Brain microvascular endothelial cell (primary cell): Measurements from ENCODE around the gene MYLIP.
"Not testable (repeated sequence)": the region's sequence is repeated elsewhere in the genome, so short reads cannot be mapped to it uniquely, and the experiment has no call there.

ENCODE experiments used
- DNase-seq: peaks from one replicate; pipeline ENCODE4 v3.0.0-alpha.2; 2020
- H3K27ac ChIP-seq: fragments of 250-450 bp; sonication (Bioruptor Pico); 2 replicates; pipeline ENCODE4 v1.5.1; 2020; ENCODE audit warnings: mild to moderate bottlenecking, moderate library complexity
- H3K27me3 ChIP-seq: fragments of 250-450 bp; sonication (Bioruptor Pico); replicated peaks from 2 replicates; pipeline ENCODE4 v1.5.1; 2020; ENCODE audit warnings: mild to moderate bottlenecking
- H3K36me3 ChIP-seq: fragments of 250-450 bp; sonication (Bioruptor Pico); replicated peaks from 2 replicates; pipeline ENCODE4 v1.5.1; 2020; ENCODE audit warnings: mild to moderate bottlenecking
- H3K4me3 ChIP-seq: 2 replicates; pipeline ENCODE4 v1.5.1; 2011; ENCODE audit warnings: low read depth, mild to moderate bottlenecking, control low read depth, low read length, moderate library complexity
- CTCF ChIP-seq: IDR thresholded peaks from 2 replicates; pipeline ENCODE4 v1.5.1; 2011; ENCODE audit warnings: low read depth, mild to moderate bottlenecking, moderate library complexity, low read length, control low read depth, inconsistent platforms; ENCODE audit errors: missing control alignments
- in situ Hi-C: cut with HindIII; loops from 2 replicates; pipeline ENCODE4 v1.10.0; 2017; ENCODE audit warnings: low sequenced_read_pairs, low pct_ligation_motif_present

MYLIP gene

DNA sequence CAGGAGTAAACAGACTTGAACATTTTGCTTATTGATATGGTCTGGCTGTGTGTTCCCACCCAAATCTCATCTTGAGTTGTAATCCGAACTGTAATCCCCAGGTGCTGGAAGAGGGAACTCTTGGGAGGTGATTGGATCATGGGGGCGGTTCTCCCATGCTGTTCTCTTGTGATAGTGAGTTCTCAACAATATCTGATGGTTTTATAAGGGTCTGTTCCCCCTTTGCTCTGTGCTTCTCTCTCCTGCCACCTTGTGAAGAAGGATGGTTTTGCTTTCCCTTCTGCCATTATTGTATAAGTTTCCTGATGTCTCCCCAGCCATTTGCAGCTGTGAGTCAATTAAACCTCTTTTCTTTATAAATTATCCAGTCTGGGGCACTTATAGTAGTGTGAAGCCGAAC is 40.0 kb downstream of the MYLIP start:
- DNase-seq: peak; percentile 31

DNA sequence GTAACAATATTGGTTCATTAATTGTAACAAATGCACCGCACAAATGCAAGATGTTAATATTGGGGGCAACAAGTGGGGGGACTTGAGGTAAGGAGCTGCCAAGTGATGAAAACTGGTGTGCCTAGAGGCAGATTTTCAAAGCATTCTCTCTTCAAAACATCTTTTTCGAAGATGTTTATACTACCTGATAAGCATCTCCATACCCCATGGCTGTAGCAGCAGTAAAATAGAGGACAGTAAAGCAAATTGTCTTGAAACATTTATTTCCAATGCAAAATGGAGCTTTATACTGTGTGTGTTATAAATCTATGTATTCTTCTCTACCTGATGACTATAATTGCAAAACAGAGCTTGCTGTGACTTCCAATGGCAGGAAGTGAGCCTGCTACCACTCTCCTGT is 42.5 kb downstream of the MYLIP start:
- no peak overlapping the region for H3K4me3 ChIP-seq
- DNase-seq: no peak
- no peak for TF ChIP-seq CTCF

More for the DNA sequence above, 40.0 kb downstream of the MYLIP start:
- Histone ChIP-seq H3K27me3 (peaks cover 3% of the 10 kb centered on the region), H3K36me3 (no peaks in the 10 kb centered on the region), H3K4me3 (no peak overlapping the region), H3K27ac (no peak overlapping the region)
- peak; percentile 78 for TF ChIP-seq CTCF
- in situ Hi-C loops: no loop called here

GRCh38 chr6:16173167-16173940 is 44.5 kb downstream of the MYLIP start:
- no peaks in the 10 kb centered on the region for H3K27me3 ChIP-seq
- DNase-seq: no peak
- TF ChIP-seq CTCF: no peak
- no peaks in the 10 kb centered on the region for H3K36me3 ChIP-seq
- H3K4me3 ChIP-seq: no peak overlapping the region
- H3K27ac ChIP-seq: no peak overlapping the region
- in situ Hi-C loops: no loop called here

More for the DNA sequence above, 42.5 kb downstream of the MYLIP start:
- Histone ChIP-seq H3K27me3 (no peaks in the 10 kb centered on the region), H3K27ac (no peak overlapping the region), H3K36me3 (no peaks in the 10 kb centered on the region)
- in situ Hi-C loops: no loop called here

- no peak for TF ChIP-seq CTCF
- in situ Hi-C loops: loop anchor here (25.0 kb wide), 1 partner anchor 487 kb away; no protein-coding TSS in a partner anchor
- H3K4me3 ChIP-seq: no peak overlapping the region
- no peaks in the 10 kb centered on the region for H3K27me3 ChIP-seq
- no peak overlapping the region for H3K27ac ChIP-seq
- DNase-seq: no peak
- no peaks in the 10 kb centered on the region for H3K36me3 ChIP-seq
These were observed 45.7 kb downstream of the MYLIP start for GRCh38 chr6:16174416-16175078.

- H3K4me3 ChIP-seq, H3K36me3 ChIP-seq, DNase-seq, H3K27ac ChIP-seq, H3K27me3 ChIP-seq: not testable (repeated sequence)
- in situ Hi-C loops: loop anchor here (25.0 kb wide), 1 partner anchor 489 kb away; no protein-coding TSS in a partner anchor
These were observed 47.7 kb downstream of the MYLIP start for GRCh38 chr6:16176600-16176999.

- Histone ChIP-seq H3K27ac (no peak overlapping the region), H3K27me3 (no peaks in the 10 kb centered on the region), H3K36me3 (no peaks in the 10 kb centered on the region), H3K4me3 (no peak overlapping the region)
- TF ChIP-seq CTCF: no peak
- in situ Hi-C loops: loop anchor here (25.0 kb wide), 1 partner anchor 491 kb away; no protein-coding TSS in a partner anchor
- DNase-seq: no peak
These were observed 49.0 kb downstream of the MYLIP start for GRCh38 chr6:16177881-16178280.
